H1 (cell line): ENCODE results near the gene NOTUM. TPM values are rescaled to one million over a fixed set of nuclear protein-coding genes. Genes with fewer than 3 reads are reported as not detected.

Source experiments
- CTCF ChIA-PET: fragments of 300-600 bp; sonication (Branson Sonifier 250); formaldehyde crosslinking; loops from one replicate; lab custom pipeline; 2021; ENCODE audit not compliant: partially characterized antibody; lab: Charles Lee
- POLR2A ChIA-PET: fragments of 300-600 bp; sonication (Branson Sonifier 250); formaldehyde crosslinking; loops from one replicate; lab custom pipeline; 2021; ENCODE audit warnings: inconsistent platforms; ENCODE audit not compliant: partially characterized antibody; lab: Charles Lee
- DNase-seq, 2 experiments: peaks; one replicate each; pipeline versions ENCODE4 v3.0.0 to v3.0.0-alpha.2; 2010 to 2022; ENCODE audit warnings: low spot score in 2 of 2, low read depth in 1 of 2, mixed read lengths in 1 of 2
- FAIRE-seq: peaks from 2 replicates; lab custom pipeline; 2011; peaks lifted over from hg19 to GRCh38; lab: Jason Lieb, UNC
- H2AFZ ChIP-seq: 2 replicates; pipeline ENCODE4 v1.8.1; 2012; ENCODE audit warnings: low read length, inconsistent platforms
- H2AK5ac ChIP-seq: 2 replicates; pipeline ENCODE4 v1.6.1; 2013; ENCODE audit warnings: low read depth, low read length
- H2BK120ac ChIP-seq: replicated peaks from 2 replicates; pipeline ENCODE3; 2013; ENCODE audit warnings: low read depth, low read length, inconsistent platforms
- H2BK12ac ChIP-seq: 2 replicates; pipeline ENCODE4 v1.6.1; 2013; ENCODE audit warnings: low read depth, low read length
- H2BK15ac ChIP-seq: 2 replicates; pipeline ENCODE4 v1.6.1; 2013; ENCODE audit warnings: low read length
- H2BK20ac ChIP-seq: 2 replicates; pipeline ENCODE4 v1.6.1; 2013; ENCODE audit warnings: low read length
- H2BK5ac ChIP-seq: 2 replicates; pipeline ENCODE4 v1.6.1; 2013; ENCODE audit warnings: low read depth, low read length
- H3K14ac ChIP-seq: 2 replicates; pipeline ENCODE4 v1.6.1; 2013; ENCODE audit warnings: inconsistent platforms; ENCODE audit not compliant: insufficient read length
- H3K18ac ChIP-seq: 2 replicates; pipeline ENCODE4 v1.6.1; 2013; ENCODE audit warnings: low read length; ENCODE audit errors: extremely low read depth
- H3K23ac ChIP-seq: 2 replicates; pipeline ENCODE4 v1.6.1; 2013; ENCODE audit warnings: inconsistent platforms; ENCODE audit not compliant: insufficient read length
- H3K23me2 ChIP-seq: 2 replicates; pipeline ENCODE4 v1.6.1; 2013; ENCODE audit warnings: low read depth, low read length
- H3K27ac ChIP-seq: 2 replicates; pipeline ENCODE4 v1.6.1; 2011; ENCODE audit warnings: low read depth, low read length, inconsistent platforms
- H3K27me3 ChIP-seq, 4 experiments: replicated peaks in 1 of 4; 1 replicate in 1 of 4; 2 replicates in 3 of 4; pipeline versions ENCODE4 v1.6.1 to v1.8.1; 2011 to 2013; ENCODE audit warnings: low read length in 3 of 4, mild to moderate bottlenecking in 3 of 4, inconsistent platforms in 2 of 4, mixed read lengths in 2 of 4, moderate library complexity in 1 of 4; ENCODE audit not compliant: control insufficient read depth in 3 of 4, insufficient read depth in 3 of 4; ENCODE audit errors: extremely low read depth in 1 of 4
- H3K36me3 ChIP-seq, 4 experiments: 2 replicates each; pipeline versions ENCODE4 v1.6.1 to v1.8.1; 2011 to 2013; ENCODE audit warnings: mild to moderate bottlenecking in 4 of 4, low read length in 3 of 4, moderate library complexity in 2 of 4, control low read depth in 1 of 4, inconsistent platforms in 1 of 4; ENCODE audit not compliant: insufficient read depth in 4 of 4, control insufficient read depth in 2 of 4
- H3K4ac ChIP-seq: replicated peaks from 2 replicates; pipeline ENCODE3; 2013; ENCODE audit warnings: low read length, low read depth, mixed read lengths, inconsistent platforms; ENCODE audit not compliant: insufficient read length
- H3K4me1 ChIP-seq, 4 experiments: replicated peaks in 1 of 4; 1 replicate in 1 of 4; 2 replicates in 3 of 4; pipeline versions ENCODE4 v1.6.1 to v1.8.1; 2011 to 2013; ENCODE audit warnings: low read length in 3 of 4, inconsistent platforms in 2 of 4, mixed read lengths in 1 of 4; ENCODE audit not compliant: insufficient read depth in 4 of 4, control insufficient read depth in 3 of 4
- H3K4me2 ChIP-seq, 2 experiments: 2 replicates each; pipeline versions ENCODE4 v1.6.1 to v1.8.1; 2011 to 2013; ENCODE audit warnings: low read depth in 2 of 2, low read length in 2 of 2, control low read depth in 1 of 2, inconsistent platforms in 1 of 2, mild to moderate bottlenecking in 1 of 2; ENCODE audit not compliant: insufficient read depth in 1 of 2
- H3K4me3 ChIP-seq, 4 experiments: fragments of 200-600, 300-600 bp in 1 of 4; sonication (generic), shearing (Covaris generic), sonication (Bioruptor Twin) in 1 of 4; 2 replicates each; pipeline versions ENCODE4 v1.5.1 to v1.8.1; 2011 to 2016; ENCODE audit warnings: low read length in 4 of 4, low read depth in 3 of 4, control low read depth in 2 of 4, inconsistent platforms in 2 of 4, mild to moderate bottlenecking in 2 of 4, mixed read lengths in 1 of 4, moderate library complexity in 1 of 4; ENCODE audit not compliant: insufficient read depth in 2 of 4; ENCODE audit errors: extremely low read depth in 1 of 4
- H3K56ac ChIP-seq: replicated peaks from 2 replicates; pipeline ENCODE3; 2013; ENCODE audit warnings: low read depth, mild to moderate bottlenecking, mixed read lengths, low read length, inconsistent platforms; ENCODE audit not compliant: insufficient read length
- H3K79me1 ChIP-seq: 2 replicates; pipeline ENCODE4 v1.6.1; 2013; ENCODE audit warnings: low read depth, low read length, control low read depth
- H3K79me2 ChIP-seq, 2 experiments: 2 replicates each; pipeline versions ENCODE4 v1.6.1 to v1.8.1; 2012 to 2013; ENCODE audit warnings: low read length in 2 of 2, mild to moderate bottlenecking in 2 of 2, inconsistent platforms in 1 of 2; ENCODE audit not compliant: insufficient read depth in 2 of 2, control insufficient read depth in 1 of 2
- H3K9ac ChIP-seq, 4 experiments: replicated peaks in 1 of 4; 1 replicate in 1 of 4; 2 replicates in 3 of 4; pipeline versions ENCODE4 v1.6.1 to v1.8.1; 2011 to 2013; ENCODE audit warnings: low read depth in 3 of 4, low read length in 3 of 4, control low read depth in 2 of 4, mild to moderate bottlenecking in 2 of 4, moderate library complexity in 2 of 4, inconsistent platforms in 1 of 4; ENCODE audit errors: extremely low read depth in 1 of 4
- H3K9me3 ChIP-seq, 2 experiments: 2 replicates each; pipeline versions ENCODE4 v1.6.1 to v1.8.1; 2012 to 2013; ENCODE audit warnings: mild to moderate bottlenecking in 2 of 2, moderate library complexity in 2 of 2, control low read depth in 1 of 2, inconsistent platforms in 1 of 2, low read depth in 1 of 2, low read length in 1 of 2, mixed read lengths in 1 of 2; ENCODE audit not compliant: insufficient read depth in 2 of 2
- H4K20me1 ChIP-seq, 2 experiments: replicated peaks in 1 of 2; 2 replicates each; pipeline versions ENCODE3 to v1.8.1; 2011 to 2013; ENCODE audit warnings: inconsistent platforms in 2 of 2, low read length in 2 of 2, mild to moderate bottlenecking in 1 of 2; ENCODE audit not compliant: insufficient read depth in 2 of 2, control insufficient read depth in 1 of 2
- H4K5ac ChIP-seq: 2 replicates; pipeline ENCODE4 v1.6.1; 2013; ENCODE audit warnings: low read length, low read depth, mixed read lengths, inconsistent platforms; ENCODE audit not compliant: insufficient read length
- H4K8ac ChIP-seq: 2 replicates; pipeline ENCODE4 v1.8.0; 2013; ENCODE audit warnings: mild to moderate bottlenecking, moderate library complexity, low read length, inconsistent platforms; ENCODE audit not compliant: insufficient read depth; ENCODE audit errors: extremely low read depth
- H4K91ac ChIP-seq: replicated peaks from 2 replicates; pipeline ENCODE3; 2013; ENCODE audit warnings: low read length, mixed read lengths, inconsistent platforms; ENCODE audit not compliant: insufficient read length
- BCL11A ChIP-seq, 2 experiments: IDR thresholded peaks; one replicate each; pipeline ENCODE4 v1.6.1; 2011; ENCODE audit warnings: low read depth in 2 of 2, low read length in 2 of 2, mild to moderate bottlenecking in 2 of 2
- CBX8 ChIP-seq: fragments of 300-800, 300-1000 bp; sonication (generic); IDR thresholded peaks from 2 replicates; pipeline ENCODE4 v1.7.1; 2016; ENCODE audit warnings: low read depth, low read length, borderline replicate concordance
- CREB1 ChIP-seq: IDR thresholded peaks from 2 replicates; pipeline ENCODE4 v1.6.1; 2012; ENCODE audit warnings: inconsistent platforms
- GTF2F1 ChIP-seq: IDR thresholded peaks from 2 replicates; pipeline ENCODE4 v1.6.1; 2012; ENCODE audit warnings: low read depth, low read length, improper control_type of control experiment, borderline replicate concordance
- KDM5A ChIP-seq: fragments of 200-600 bp; IDR thresholded peaks from 2 replicates; pipeline ENCODE4 v1.7.1; 2012; ENCODE audit warnings: mild to moderate bottlenecking, low read length, inconsistent platforms, mixed read lengths
- NRF1 ChIP-seq: IDR thresholded peaks from 2 replicates; pipeline ENCODE4 v1.6.1; 2011; ENCODE audit warnings: mild to moderate bottlenecking, low read depth, low read length, improper control_type of control experiment
- SAP30 ChIP-seq: fragments of 300-600 bp; sonication (generic); IDR thresholded peaks from 2 replicates; pipeline ENCODE4 v1.7.1; 2012; ENCODE audit warnings: low read length, moderate library complexity, mild to moderate bottlenecking, inconsistent platforms; ENCODE audit not compliant: insufficient read depth, insufficient replicate concordance
- WGBS, 2 experiments: shearing (Covaris generic) in 1 of 2; methylation state at CpG; one replicate each; pipeline versions ENCODE4 v1.1.6 to v1.1.7; 2013 to 2015; ENCODE audit warnings: low lambda C conversion rate in 2 of 2, mixed read lengths in 2 of 2, inconsistent platforms in 1 of 2, low coverage in 1 of 2, missing lambda C conversion rate in 1 of 2; ENCODE audit not compliant: insufficient replicate concordance in 2 of 2, insufficient coverage in 1 of 2, insufficient read length in 1 of 2; ENCODE audit errors: extremely low coverage in 1 of 2, missing lambda C conversion rate in 1 of 2; 5-methylcytosine and 5-hydroxymethylcytosine counted together
- long read RNA-seq, 2 experiments: library from RNA in 1 of 2; library from capped mRNA in 1 of 2; stranded (forward); transcript quantifications; one replicate each; pipeline ENCODE4 v2.0.0, GENCODE V29; 2021; ENCODE audit warnings: inconsistent platforms in 1 of 2
- polyA minus RNA-seq, 3 experiments: library from RNA; depleted of rRNA, polyadenylated mRNA; stranded (reverse); fragments of >200 nt; gene quantifications; 1 replicate in 2 of 3; 2 replicates in 1 of 3; pipeline ENCODE4 v1.2.3, GENCODE V29; 2011
- polyA plus RNA-seq, 7 experiments: library from polyadenylated mRNA; depleted of rRNA in 3 of 7; stranded (reverse) in 5 of 7; unstranded in 2 of 7; fragments of >200 nt in 5 of 7; fragments of 200-250 nt in 2 of 7; gene quantifications; 1 replicate in 5 of 7; 2 replicates in 1 of 7; 4 replicates in 1 of 7; pipeline versions ENCODE4 v1.2.1 to v1.2.3, GENCODE V29; 2011 to 2013; ENCODE audit warnings: missing spikeins in 2 of 7, mixed read lengths in 2 of 7
- total RNA-seq: library from RNA; stranded (reverse); fragmentation: NEBNext Ultra II Directional; extraction: Animal tissue kit (Norgen Biotek cat#: 25700); gene quantifications from 2 replicates; pipeline ENCODE4 v1.2.1, GENCODE V29; 2021
- TF ChIP-seq, protein P1 (sequence below), 3 experiments: IDR thresholded peaks; 1 replicate in 2 of 3; 2 replicates in 1 of 3; pipeline versions ENCODE4 v1.5.1 to v1.6.1; 2011; ENCODE audit warnings: low read length in 3 of 3, mild to moderate bottlenecking in 3 of 3, inconsistent platforms in 2 of 3, low read depth in 1 of 3, moderate library complexity in 1 of 3; ENCODE audit not compliant: insufficient read depth in 1 of 3; ENCODE audit errors: control extremely low read depth in 1 of 3

NOTUM gene
- 0.76 and 1.1 TPM in 2 replicates for total RNA-seq
- 0.45 and 1.1 TPM in 2 replicates for polyA plus RNA-seq (2011; rRNA removed)
- polyA plus RNA-seq (2011; cell fraction: cytosol; rRNA removed) = 0.80 TPM
- polyA plus RNA-seq (2011; cell fraction: nucleus; rRNA removed) = 1.4 TPM
- 0.34 to 0.56 TPM (median 0.48 TPM) in 3 of 4 replicates, not detected in the other for polyA plus RNA-seq (2012, experiment 1 of 2)
- polyA plus RNA-seq (2012, experiment 2 of 2) = 0.30 TPM
- 0.63 TPM for polyA plus RNA-seq (2013, experiment 1 of 2)
- 0.46 TPM for polyA plus RNA-seq (2013, experiment 2 of 2)
- polyA minus RNA-seq (2011; rRNA and poly(A)+ RNA removed) = 0.25 TPM in 1 of 2 replicates, not detected in the other
- not detected for polyA minus RNA-seq (2011; cell fraction: cytosol; rRNA and poly(A)+ RNA removed)
- polyA minus RNA-seq (2011; cell fraction: nucleus; rRNA and poly(A)+ RNA removed) = 1.00 TPM
- long read RNA-seq, experiment 1 = 0 reads
- long read RNA-seq, experiment 2 = 0 reads

DNA sequence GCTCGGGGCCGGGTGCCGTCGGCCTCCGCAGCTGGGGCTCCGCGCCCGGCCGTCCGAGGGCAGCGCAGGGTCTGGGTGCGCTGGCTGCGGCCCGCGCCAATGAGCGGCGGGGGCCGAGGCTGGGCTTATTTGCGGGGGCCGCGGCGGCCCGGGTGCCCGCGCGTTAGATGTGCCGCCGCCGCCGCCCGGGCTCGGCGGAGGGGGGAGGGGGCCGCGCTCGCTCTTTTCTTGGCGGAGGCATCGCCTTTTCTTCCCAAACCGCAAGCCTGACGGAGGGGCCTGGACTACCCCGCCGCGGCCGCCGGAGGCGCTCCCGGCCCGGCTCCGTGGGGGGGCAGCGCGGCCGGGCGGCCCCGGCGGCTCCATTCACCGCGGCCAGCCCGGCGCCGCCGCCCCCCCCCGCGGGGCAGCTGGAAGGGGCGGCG, at the start of gene NOTUM:
NOTUM (minus strand) TSS at position 101 of the 425 bp plus-strand sequence. CDS start 278 bp downstream, outside the sequence.
- peaks cover 0 to 6% (median 1%) of the 10 kb centered on the region in 4 experiments; a peak in 4 of 7 replicates for H3K4me1 ChIP-seq
- 0% methylated on average over 4 of the region's 65 CpGs; no CpG with 5 or more reads in 1 of the 2 experiments for WGBS, 2 experiments
- no peaks in the 10 kb centered on the region for H3K79me2 ChIP-seq
- FAIRE-seq (no peak), DNase-seq (peak in 1 of 2 experiments; percentile 70)
- no peak within 1 kb of the TSS for H2AK5ac ChIP-seq
- H3K79me1 ChIP-seq = no peaks in the 10 kb centered on the region
- H4K20me1 ChIP-seq = peaks cover 2 to 3% of the 10 kb centered on the region in 2 experiments
- no peak within 1 kb of the TSS; the same call in 1 of the 2 replicates for H2BK12ac ChIP-seq
- H3K36me3 ChIP-seq = peaks cover 0 to 13% (median 0%) of the 10 kb centered on the region in 4 experiments; a peak in 1 of 8 replicates
- ChIA-PET CTCF (interaction anchor here (0.6 to 5.1 kb wide), 9 partner anchors 10 to 74 kb away, joined by 3 to 22 read pairs (median 5); partner anchors contain the start of gene ASPSCR1), POLR2A (interaction anchor here (1.3 to 3.0 kb wide), 3 partner anchors 24 to 59 kb away, joined by 3 to 14 read pairs (median 10); partner anchors contain the start of gene PYCR1)
- no peak within 1 kb of the TSS for H4K5ac ChIP-seq
- H3K4me2 ChIP-seq = peak within 1 kb of the TSS; percentile 31 to 76
- no peak within 1 kb of the TSS for H3K4ac ChIP-seq
- no peak within 1 kb of the TSS; the same call in 1 of the 2 replicates for H3K18ac ChIP-seq
- H4K91ac ChIP-seq = no peak within 1 kb of the TSS
- no peak within 1 kb of the TSS for H2BK120ac ChIP-seq
- no peak within 1 kb of the TSS for H3K14ac ChIP-seq
- peaks cover 4% of the 10 kb centered on the region; the same call in 1 of the 2 replicates for H3K23me2 ChIP-seq
- H4K8ac ChIP-seq = peak within 1 kb of the TSS; percentile 80; the same call in 1 of the 2 replicates
- H2BK15ac ChIP-seq = no peak within 1 kb of the TSS; the same call in 1 of the 2 replicates
- H3K4me3 ChIP-seq = peak within 1 kb of the TSS in 3 of 4 experiments; percentile 10 to 53 (median 14); a peak in 5 of 8 replicates
- H2BK20ac ChIP-seq = no peak within 1 kb of the TSS
- H2AFZ ChIP-seq = no peak within 1 kb of the TSS
- H3K23ac ChIP-seq = no peak within 1 kb of the TSS
- H3K27me3 ChIP-seq = peaks cover 46 to 85% (median 68%) of the 10 kb centered on the region in 4 experiments
- no peak within 1 kb of the TSS for H3K9ac ChIP-seq
- H3K56ac ChIP-seq = no peak within 1 kb of the TSS
- no peaks in the 10 kb centered on the region for H3K9me3 ChIP-seq
- no peak within 1 kb of the TSS for H3K27ac ChIP-seq
- H2BK5ac ChIP-seq = no peak within 1 kb of the TSS
- no peak for TF ChIP-seq KDM5A
- TF ChIP-seq BCL11A (IDR thresholded peaks at IDR 0.05; ENCODE audit: low read depth in 2 of 2, low read length in 2 of 2) = no peak
- TF ChIP-seq GTF2F1 = no peak
- TF ChIP-seq NRF1 = no peak
- TF ChIP-seq, protein P1, sequence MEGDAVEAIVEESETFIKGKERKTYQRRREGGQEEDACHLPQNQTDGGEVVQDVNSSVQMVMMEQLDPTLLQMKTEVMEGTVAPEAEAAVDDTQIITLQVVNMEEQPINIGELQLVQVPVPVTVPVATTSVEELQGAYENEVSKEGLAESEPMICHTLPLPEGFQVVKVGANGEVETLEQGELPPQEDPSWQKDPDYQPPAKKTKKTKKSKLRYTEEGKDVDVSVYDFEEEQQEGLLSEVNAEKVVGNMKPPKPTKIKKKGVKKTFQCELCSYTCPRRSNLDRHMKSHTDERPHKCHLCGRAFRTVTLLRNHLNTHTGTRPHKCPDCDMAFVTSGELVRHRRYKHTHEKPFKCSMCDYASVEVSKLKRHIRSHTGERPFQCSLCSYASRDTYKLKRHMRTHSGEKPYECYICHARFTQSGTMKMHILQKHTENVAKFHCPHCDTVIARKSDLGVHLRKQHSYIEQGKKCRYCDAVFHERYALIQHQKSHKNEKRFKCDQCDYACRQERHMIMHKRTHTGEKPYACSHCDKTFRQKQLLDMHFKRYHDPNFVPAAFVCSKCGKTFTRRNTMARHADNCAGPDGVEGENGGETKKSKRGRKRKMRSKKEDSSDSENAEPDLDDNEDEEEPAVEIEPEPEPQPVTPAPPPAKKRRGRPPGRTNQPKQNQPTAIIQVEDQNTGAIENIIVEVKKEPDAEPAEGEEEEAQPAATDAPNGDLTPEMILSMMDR (IDR thresholded peaks at IDR 0.05; ENCODE audit: control extremely low read depth in 1 of 3, insufficient read depth in 1 of 3, low read depth in 1 of 3, low read length in 3 of 3) = peak; percentile 14 to 55 (median 46)
- TF ChIP-seq SAP30 = no peak
- no peak for TF ChIP-seq CREB1
- no peak for TF ChIP-seq CBX8
